DND-41 (cell line): ENCODE results near the gene NT5C3A.

Source experiments
- ATAC-seq: fragments of 200-7000 bp; cut with Tn5 transposase; 3 replicates; pipeline ENCODE4 v1.9.1; 2021; ENCODE audit warnings: low read depth; ENCODE audit not compliant: insufficient read depth
- DNase-seq: peaks from one replicate; pipeline ENCODE4 v3.0.0-alpha.2; 2020
- H2AFZ ChIP-seq: 2 replicates; pipeline ENCODE4 v1.6.0; 2012; ENCODE audit warnings: low read depth, low read length
- H3K27ac ChIP-seq: 2 replicates; pipeline ENCODE4 v1.5.1; 2012; ENCODE audit warnings: low read length, inconsistent platforms
- H3K27me3 ChIP-seq: fragments of 200-600 bp; sonication (generic); 2 replicates; pipeline ENCODE4 v1.6.0; 2012; ENCODE audit warnings: low read length, mild to moderate bottlenecking, inconsistent platforms; ENCODE audit not compliant: insufficient read depth, poor library complexity
- H3K36me3 ChIP-seq: 2 replicates; pipeline ENCODE4 v1.5.1; 2012; ENCODE audit warnings: low read length, inconsistent platforms; ENCODE audit not compliant: insufficient read depth
- H3K4me1 ChIP-seq: 2 replicates; pipeline ENCODE4 v1.5.1; 2012; ENCODE audit warnings: mild to moderate bottlenecking, low read length; ENCODE audit not compliant: insufficient read depth
- H3K4me2 ChIP-seq: 2 replicates; pipeline ENCODE4 v1.6.0; 2012; ENCODE audit warnings: mild to moderate bottlenecking, moderate library complexity, low read length, inconsistent platforms; ENCODE audit not compliant: insufficient read depth
- H3K4me3 ChIP-seq, 2 experiments: fragments of 200-600 bp in 1 of 2; shearing (Covaris generic) in 1 of 2; 2 replicates each; pipeline ENCODE4 v1.5.1; 2012 to 2016; ENCODE audit warnings: inconsistent platforms in 2 of 2, low read length in 2 of 2, mild to moderate bottlenecking in 2 of 2, low read depth in 1 of 2, moderate library complexity in 1 of 2
- H3K79me2 ChIP-seq: 2 replicates; pipeline ENCODE4 v1.6.0; 2012; ENCODE audit warnings: low read length, inconsistent platforms; ENCODE audit not compliant: insufficient read depth
- H3K9ac ChIP-seq: 2 replicates; pipeline ENCODE4 v1.6.0; 2012; ENCODE audit warnings: low read depth, mild to moderate bottlenecking, inconsistent platforms, low read length, moderate library complexity
- H3K9me3 ChIP-seq: 2 replicates; pipeline ENCODE4 v1.5.1; 2012; ENCODE audit warnings: low read length, moderate library complexity, mild to moderate bottlenecking, inconsistent platforms; ENCODE audit not compliant: insufficient read depth, severe bottlenecking
- H4K20me1 ChIP-seq: 2 replicates; pipeline ENCODE4 v1.6.0; 2012; ENCODE audit warnings: low read length; ENCODE audit not compliant: insufficient read depth
- CTCF ChIP-seq: IDR thresholded peaks from 2 replicates; pipeline ENCODE4 v1.5.1; 2012; ENCODE audit warnings: borderline replicate concordance, low read length, moderate library complexity, mild to moderate bottlenecking; ENCODE audit not compliant: poor library complexity, severe bottlenecking; ENCODE audit errors: extremely low read depth
- EZH2 ChIP-seq: IDR thresholded peaks from 3 replicates; pipeline ENCODE4 v1.6.1; 2012; ENCODE audit warnings: borderline replicate concordance, low read depth, mild to moderate bottlenecking, moderate library complexity, low read length, inconsistent platforms; ENCODE audit not compliant: severe bottlenecking

The NT5C3A gene

GRCh38 chr7:33039903-33040292 lies 22.7 kb downstream of the NT5C3A start:
- ATAC-seq, result peak; percentile 57
- Histone ChIP-seq H3K4me3 (peak overlapping the region; percentile 18 to 51; a peak in 3 of 4 replicates), H3K9ac (peak overlapping the region; percentile 46), H3K79me2 (peaks cover 100% of the 10 kb centered on the region), H4K20me1 (peaks cover 47% of the 10 kb centered on the region; the same call in 1 of the 2 replicates), H2AFZ (no peak overlapping the region), H3K36me3 (no peaks in the 10 kb centered on the region), H3K27me3 (no peaks in the 10 kb centered on the region), H3K4me2 (peak overlapping the region; percentile 68), H3K9me3 (no peaks in the 10 kb centered on the region), H3K4me1 (peaks cover 28% of the 10 kb centered on the region), H3K27ac (peak overlapping the region; percentile 38; the same call in 1 of the 2 replicates)
- DNase-seq, result no peak
- TF ChIP-seq CTCF (no peak), EZH2 (no peak)

- H2AFZ ChIP-seq, result no peak overlapping the region
- peaks cover 100% of the 10 kb centered on the region for H3K79me2 ChIP-seq
- peak overlapping the region; percentile 68 for H3K4me2 ChIP-seq
- ATAC-seq (peak; percentile 84), DNase-seq (no peak)
- TF ChIP-seq CTCF (no peak), EZH2 (no peak)
- no peaks in the 10 kb centered on the region; the same call in 1 of the 2 replicates for H3K36me3 ChIP-seq
- no peaks in the 10 kb centered on the region for H3K9me3 ChIP-seq
- H3K9ac ChIP-seq, result peak overlapping the region; percentile 46
- H3K27ac ChIP-seq, result peak overlapping the region; percentile 38
- peaks cover 28% of the 10 kb centered on the region for H3K4me1 ChIP-seq
- H3K4me3 ChIP-seq, result peak overlapping the region; percentile 18 to 51; a peak in 3 of 4 replicates
- H3K27me3 ChIP-seq, result no peaks in the 10 kb centered on the region
- peaks cover 44% of the 10 kb centered on the region; the same call in 1 of the 2 replicates for H4K20me1 ChIP-seq
Observed at GRCh38 chr7:33039257-33039902, 23.2 kb downstream of the NT5C3A start.

GRCh38 chr7:33038639-33039038 lies 23.9 kb downstream of the NT5C3A start:
- no peak overlapping the region for H3K4me3 ChIP-seq
- H3K9ac ChIP-seq, result no peak overlapping the region
- no peak for ATAC-seq
- no peak for TF ChIP-seq CTCF
- TF ChIP-seq EZH2, result no peak
- DNase-seq, result no peak
- 0 out of 2 replicates have a peak overlapping the region, but pooled peaks have one; percentile 38 for H3K27ac ChIP-seq
- peak overlapping the region; percentile 68 for H3K4me2 ChIP-seq
- peaks cover 98% of the 10 kb centered on the region for H3K79me2 ChIP-seq
- H4K20me1 ChIP-seq, result peaks cover 37% of the 10 kb centered on the region; the same call in 1 of the 2 replicates
- no peaks in the 10 kb centered on the region; the same call in 1 of the 2 replicates for H3K36me3 ChIP-seq
- peaks cover 28% of the 10 kb centered on the region for H3K4me1 ChIP-seq
- no peaks in the 10 kb centered on the region for H3K9me3 ChIP-seq
- H2AFZ ChIP-seq, result no peak overlapping the region
- no peaks in the 10 kb centered on the region for H3K27me3 ChIP-seq
